GM23338 (cell line): ENCODE results near the gene RIN3. TPM values are rescaled to one million over a fixed set of nuclear protein-coding genes. Genes with fewer than 3 reads are reported as not detected.

Experiments used
- ATAC-seq: fragments of 200-7000 bp; cut with Tn5 transposase; 3 replicates; pipeline ENCODE4 v1.9.1; 2020
- DNase-seq: peaks from one replicate; pipeline ENCODE4 v3.0.0-alpha.2; 2015; ENCODE audit warnings: low spot score
- H2AFZ ChIP-seq: fragments of 200-600 bp; sonication (generic); 2 replicates; pipeline ENCODE4 v1.8.0; 2016; ENCODE audit warnings: antibody characterized with exemption, mild to moderate bottlenecking, moderate library complexity
- H3F3A ChIP-seq: fragments of 200-600 bp; sonication (generic); replicated peaks from 2 replicates; pipeline ENCODE4 v1.8.0; 2017; ENCODE audit warnings: antibody characterized with exemption, mixed run types, low read depth
- H3K27ac ChIP-seq: fragments of 200-600 bp; sonication (generic); 2 replicates; pipeline ENCODE4 v1.6.1; 2016; ENCODE audit warnings: low read depth
- H3K27me3 ChIP-seq: fragments of 200-600 bp; sonication (generic); 2 replicates; pipeline ENCODE4 v1.8.0; 2016; ENCODE audit warnings: mild to moderate bottlenecking, mixed run types, moderate library complexity; ENCODE audit not compliant: insufficient read depth
- H3K36me3 ChIP-seq: fragments of 200-600 bp; sonication (generic); 2 replicates; pipeline ENCODE4 v1.8.0; 2016; ENCODE audit warnings: mild to moderate bottlenecking; ENCODE audit not compliant: insufficient read depth
- H3K4me1 ChIP-seq: fragments of 200-600 bp; sonication (generic); 2 replicates; pipeline ENCODE4 v1.8.0; 2016; ENCODE audit warnings: mild to moderate bottlenecking, moderate library complexity; ENCODE audit not compliant: insufficient read depth
- H3K4me2 ChIP-seq: fragments of 200-600 bp; sonication (generic); 2 replicates; pipeline ENCODE4 v1.7.1; 2017; ENCODE audit warnings: mixed run types
- H3K4me3 ChIP-seq: fragments of 200-600 bp; sonication (generic); 2 replicates; pipeline ENCODE4 v1.6.1; 2016; ENCODE audit warnings: mixed run types
- H3K79me2 ChIP-seq: fragments of 200-600 bp; sonication (generic); replicated peaks from 2 replicates; pipeline ENCODE4 v1.8.0; 2017; ENCODE audit warnings: mild to moderate bottlenecking; ENCODE audit not compliant: insufficient read depth
- H3K9me2 ChIP-seq: fragments of 200-600 bp; sonication (generic); 2 replicates; pipeline ENCODE4 v1.8.0; 2017; ENCODE audit not compliant: insufficient read depth
- H4K20me1 ChIP-seq: fragments of 200-600 bp; sonication (generic); replicated peaks from 2 replicates; pipeline ENCODE4 v1.8.0; 2017; ENCODE audit warnings: mild to moderate bottlenecking; ENCODE audit not compliant: insufficient read depth
- H3K27ac Mint-ChIP-seq: 2 replicates; pipeline ENCODE4 v1.8.0; 2020; ENCODE audit warnings: inconsistent platforms, mild to moderate bottlenecking, moderate library complexity, mixed read lengths
- H3K27me3 Mint-ChIP-seq: 3 replicates; pipeline ENCODE4 v1.8.0; 2022; ENCODE audit warnings: low read depth, mild to moderate bottlenecking, moderate library complexity, mixed read lengths, inconsistent platforms; ENCODE audit not compliant: insufficient read depth, poor library complexity
- H3K36me3 Mint-ChIP-seq: 3 replicates; pipeline ENCODE4 v1.8.0; 2021; ENCODE audit warnings: low read depth, mild to moderate bottlenecking, inconsistent platforms, moderate library complexity, mixed read lengths
- H3K4me1 Mint-ChIP-seq: 3 replicates; pipeline ENCODE4 v1.8.0; 2020; ENCODE audit warnings: mild to moderate bottlenecking, inconsistent platforms, mixed read lengths
- H3K4me3 Mint-ChIP-seq: 3 replicates; pipeline ENCODE4 v1.8.0; 2021; ENCODE audit warnings: moderate library complexity, mild to moderate bottlenecking, inconsistent platforms, mixed read lengths
- H3K9me3 Mint-ChIP-seq: 3 replicates; pipeline ENCODE4 v1.8.0; 2020; ENCODE audit warnings: moderate library complexity, mild to moderate bottlenecking, inconsistent platforms, mixed read lengths
- CREB1 ChIP-seq: fragments of 250-450 bp; sonication (Bioruptor Pico); IDR thresholded peaks from 2 replicates; pipeline ENCODE4 v1.5.0; 2020; ENCODE audit warnings: low read depth, mild to moderate bottlenecking, moderate library complexity
- EZH2 ChIP-seq: fragments of 200-600 bp; sonication (generic); IDR thresholded peaks from one replicate; pipeline ENCODE4 v1.8.0; 2017; ENCODE audit warnings: antibody characterized with exemption, mild to moderate bottlenecking, low read depth; ENCODE audit not compliant: unreplicated experiment
- EZH2phosphoT487 ChIP-seq: fragments of 200-600 bp; sonication (generic); IDR thresholded peaks from one replicate; pipeline ENCODE4 v1.8.1; 2018; ENCODE audit warnings: antibody characterized with exemption; ENCODE audit not compliant: unreplicated experiment
- JUNB ChIP-seq: IDR thresholded peaks from one replicate; pipeline ENCODE4 v1.6.1; 2016; ENCODE audit warnings: antibody characterized with exemption; ENCODE audit not compliant: unreplicated experiment
- NANOG ChIP-seq: IDR thresholded peaks from 2 replicates; pipeline ENCODE4 v1.6.1; 2016; ENCODE audit warnings: antibody characterized with exemption, borderline replicate concordance
- POLR2AphosphoS5 ChIP-seq: IDR thresholded peaks from 2 replicates; pipeline ENCODE4 v1.6.1; 2016; ENCODE audit warnings: antibody characterized with exemption, low read depth
- REST ChIP-seq: IDR thresholded peaks from one replicate; pipeline ENCODE4 v1.6.1; 2018; ENCODE audit warnings: antibody characterized with exemption; ENCODE audit not compliant: unreplicated experiment
- STAT1 ChIP-seq: IDR thresholded peaks from one replicate; pipeline ENCODE4 v1.6.1; 2016; ENCODE audit warnings: antibody characterized with exemption; ENCODE audit not compliant: unreplicated experiment
- ZNF114 ChIP-seq: fragments of 250-450 bp; sonication (Bioruptor Pico); IDR thresholded peaks from 2 replicates; pipeline ENCODE4 v1.5.0; 2020; ENCODE audit warnings: mild to moderate bottlenecking, moderate library complexity
- ZNF462 ChIP-seq: fragments of 250-450 bp; sonication (Bioruptor Pico); IDR thresholded peaks from 2 replicates; pipeline ENCODE4 v1.5.0; 2020; ENCODE audit warnings: mild to moderate bottlenecking, moderate library complexity
- polyA plus RNA-seq: library from polyadenylated mRNA; unstranded; fragments of >200 nt; fragmentation: Nextera tagmentation; extraction: Ambion mirVana; gene quantifications from 2 replicates; pipeline ENCODE4 v1.2.1, GENCODE V29; 2016
- total RNA-seq: library from RNA; depleted of rRNA; stranded (reverse); fragments of >200 nt; shearing (Covaris generic); gene quantifications from 2 replicates; pipeline ENCODE4 v1.2.3, GENCODE V29; 2014
- TF ChIP-seq, protein P1 (sequence below): IDR thresholded peaks from 2 replicates; pipeline ENCODE4 v1.6.1; 2016; ENCODE audit warnings: antibody characterized with exemption

RIN3 gene
- total and polyA plus RNA-seq, 2 experiments from 2014 or later = 0.97 to 1.5 TPM

- peaks cover 23% of the 10 kb centered on the region for H3K27me3 ChIP-seq
- H3K4me3 ChIP-seq = no peak overlapping the region
- H3K4me3 Mint-ChIP-seq = no peak overlapping the region
- no peaks in the 10 kb centered on the region for H3K9me3 Mint-ChIP-seq
- H3K27ac ChIP-seq = no peak overlapping the region
- H3K27me3 Mint-ChIP-seq = peaks cover 25% of the 10 kb centered on the region
- no peaks in the 10 kb centered on the region for H3K9me2 ChIP-seq
- no peaks in the 10 kb centered on the region for H3K4me1 ChIP-seq
- H3K4me2 ChIP-seq = no peak overlapping the region
- H3K27ac Mint-ChIP-seq = no peak overlapping the region
- no peak for ATAC-seq
- H3K4me1 Mint-ChIP-seq = no peaks in the 10 kb centered on the region
- H3K36me3 ChIP-seq = no peaks in the 10 kb centered on the region
- no peak for DNase-seq
- H4K20me1 ChIP-seq = no peaks in the 10 kb centered on the region
- H3F3A ChIP-seq = no peaks in the 10 kb centered on the region
- no peak overlapping the region for H2AFZ ChIP-seq
- no peaks in the 10 kb centered on the region for H3K36me3 Mint-ChIP-seq
- no peaks in the 10 kb centered on the region for H3K79me2 ChIP-seq
- no peak for TF ChIP-seq CREB1 (CRISPR knock-in tag)
- no peak for TF ChIP-seq EZH2
- TF ChIP-seq NANOG = no peak
- no peak for TF ChIP-seq JUNB
Measured at GRCh38 chr14:92685784-92686355, 172.3 kb downstream of the RIN3 start.

GRCh38 chr14:92686411-92686899, 172.9 kb downstream of the RIN3 start:
- H3K79me2 ChIP-seq = no peaks in the 10 kb centered on the region
- Mint-ChIP-seq H3K4me3 (no peak overlapping the region; the same call in 2 of the 3 replicates), H3K36me3 (no peaks in the 10 kb centered on the region), H3K9me3 (no peaks in the 10 kb centered on the region), H3K27ac (no peak overlapping the region), H3K4me1 (no peaks in the 10 kb centered on the region), H3K27me3 (peaks cover 22% of the 10 kb centered on the region)
- H4K20me1 ChIP-seq = no peaks in the 10 kb centered on the region
- no peaks in the 10 kb centered on the region for H3K4me1 ChIP-seq
- peaks cover 23% of the 10 kb centered on the region for H3K27me3 ChIP-seq
- H3K9me2 ChIP-seq = no peaks in the 10 kb centered on the region
- no peak overlapping the region for H3K4me3 ChIP-seq
- no peak for ATAC-seq
- no peak overlapping the region for H2AFZ ChIP-seq
- H3K36me3 ChIP-seq = no peaks in the 10 kb centered on the region
- no peak for DNase-seq
- no peak overlapping the region for H3K27ac ChIP-seq
- no peaks in the 10 kb centered on the region for H3F3A ChIP-seq
- H3K4me2 ChIP-seq = peak overlapping the region; percentile 81; the same call in 1 of the 2 replicates
- TF ChIP-seq ZNF114 (CRISPR knock-in tag) (no peak), ZNF462 (no peak), REST (no peak), EZH2 (no peak), JUNB (no peak), EZH2phosphoT487 (no peak), STAT1 (no peak), CREB1 (CRISPR knock-in tag) (no peak), NANOG (no peak), POLR2AphosphoS5 (no peak)
- TF ChIP-seq, protein P1, sequence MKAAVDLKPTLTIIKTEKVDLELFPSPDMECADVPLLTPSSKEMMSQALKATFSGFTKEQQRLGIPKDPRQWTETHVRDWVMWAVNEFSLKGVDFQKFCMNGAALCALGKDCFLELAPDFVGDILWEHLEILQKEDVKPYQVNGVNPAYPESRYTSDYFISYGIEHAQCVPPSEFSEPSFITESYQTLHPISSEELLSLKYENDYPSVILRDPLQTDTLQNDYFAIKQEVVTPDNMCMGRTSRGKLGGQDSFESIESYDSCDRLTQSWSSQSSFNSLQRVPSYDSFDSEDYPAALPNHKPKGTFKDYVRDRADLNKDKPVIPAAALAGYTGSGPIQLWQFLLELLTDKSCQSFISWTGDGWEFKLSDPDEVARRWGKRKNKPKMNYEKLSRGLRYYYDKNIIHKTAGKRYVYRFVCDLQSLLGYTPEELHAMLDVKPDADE = no peak
